HL-60 (cell line): ENCODE results near the gene AFF2.

Experiments used
- TF ChIP-seq, protein P1 (sequence below): IDR thresholded peaks from one replicate; pipeline ENCODE4 v1.5.1; 2011; ENCODE audit warnings: low read length, control low read depth, inconsistent platforms; ENCODE audit not compliant: insufficient read depth
- TF ChIP-seq, protein P2 (sequence below): IDR thresholded peaks from 2 replicates; pipeline ENCODE4 v1.6.1; 2012; ENCODE audit warnings: low read depth; ENCODE audit not compliant: insufficient replicate concordance

- TF ChIP-seq, protein P1, sequence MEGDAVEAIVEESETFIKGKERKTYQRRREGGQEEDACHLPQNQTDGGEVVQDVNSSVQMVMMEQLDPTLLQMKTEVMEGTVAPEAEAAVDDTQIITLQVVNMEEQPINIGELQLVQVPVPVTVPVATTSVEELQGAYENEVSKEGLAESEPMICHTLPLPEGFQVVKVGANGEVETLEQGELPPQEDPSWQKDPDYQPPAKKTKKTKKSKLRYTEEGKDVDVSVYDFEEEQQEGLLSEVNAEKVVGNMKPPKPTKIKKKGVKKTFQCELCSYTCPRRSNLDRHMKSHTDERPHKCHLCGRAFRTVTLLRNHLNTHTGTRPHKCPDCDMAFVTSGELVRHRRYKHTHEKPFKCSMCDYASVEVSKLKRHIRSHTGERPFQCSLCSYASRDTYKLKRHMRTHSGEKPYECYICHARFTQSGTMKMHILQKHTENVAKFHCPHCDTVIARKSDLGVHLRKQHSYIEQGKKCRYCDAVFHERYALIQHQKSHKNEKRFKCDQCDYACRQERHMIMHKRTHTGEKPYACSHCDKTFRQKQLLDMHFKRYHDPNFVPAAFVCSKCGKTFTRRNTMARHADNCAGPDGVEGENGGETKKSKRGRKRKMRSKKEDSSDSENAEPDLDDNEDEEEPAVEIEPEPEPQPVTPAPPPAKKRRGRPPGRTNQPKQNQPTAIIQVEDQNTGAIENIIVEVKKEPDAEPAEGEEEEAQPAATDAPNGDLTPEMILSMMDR = no peak
- TF ChIP-seq, protein P2, sequence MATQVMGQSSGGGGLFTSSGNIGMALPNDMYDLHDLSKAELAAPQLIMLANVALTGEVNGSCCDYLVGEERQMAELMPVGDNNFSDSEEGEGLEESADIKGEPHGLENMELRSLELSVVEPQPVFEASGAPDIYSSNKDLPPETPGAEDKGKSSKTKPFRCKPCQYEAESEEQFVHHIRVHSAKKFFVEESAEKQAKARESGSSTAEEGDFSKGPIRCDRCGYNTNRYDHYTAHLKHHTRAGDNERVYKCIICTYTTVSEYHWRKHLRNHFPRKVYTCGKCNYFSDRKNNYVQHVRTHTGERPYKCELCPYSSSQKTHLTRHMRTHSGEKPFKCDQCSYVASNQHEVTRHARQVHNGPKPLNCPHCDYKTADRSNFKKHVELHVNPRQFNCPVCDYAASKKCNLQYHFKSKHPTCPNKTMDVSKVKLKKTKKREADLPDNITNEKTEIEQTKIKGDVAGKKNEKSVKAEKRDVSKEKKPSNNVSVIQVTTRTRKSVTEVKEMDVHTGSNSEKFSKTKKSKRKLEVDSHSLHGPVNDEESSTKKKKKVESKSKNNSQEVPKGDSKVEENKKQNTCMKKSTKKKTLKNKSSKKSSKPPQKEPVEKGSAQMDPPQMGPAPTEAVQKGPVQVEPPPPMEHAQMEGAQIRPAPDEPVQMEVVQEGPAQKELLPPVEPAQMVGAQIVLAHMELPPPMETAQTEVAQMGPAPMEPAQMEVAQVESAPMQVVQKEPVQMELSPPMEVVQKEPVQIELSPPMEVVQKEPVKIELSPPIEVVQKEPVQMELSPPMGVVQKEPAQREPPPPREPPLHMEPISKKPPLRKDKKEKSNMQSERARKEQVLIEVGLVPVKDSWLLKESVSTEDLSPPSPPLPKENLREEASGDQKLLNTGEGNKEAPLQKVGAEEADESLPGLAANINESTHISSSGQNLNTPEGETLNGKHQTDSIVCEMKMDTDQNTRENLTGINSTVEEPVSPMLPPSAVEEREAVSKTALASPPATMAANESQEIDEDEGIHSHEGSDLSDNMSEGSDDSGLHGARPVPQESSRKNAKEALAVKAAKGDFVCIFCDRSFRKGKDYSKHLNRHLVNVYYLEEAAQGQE = no peak
Observed at GRCh38 chrX:148813422-148813821, 313.0 kb downstream of the AFF2 start.
